ENCODE measurements around the gene KRTAP1-4. TPM values are rescaled to one million over a fixed set of nuclear protein-coding genes. Genes with fewer than 3 reads are reported as not detected.
"Not testable (repeated sequence)": the region's sequence is repeated elsewhere in the genome, so short reads cannot be mapped to it uniquely, and the experiment has no call there.

Gene KRTAP1-4
- total RNA-seq, 1 donor from 2014 or later = not detected

DNA sequence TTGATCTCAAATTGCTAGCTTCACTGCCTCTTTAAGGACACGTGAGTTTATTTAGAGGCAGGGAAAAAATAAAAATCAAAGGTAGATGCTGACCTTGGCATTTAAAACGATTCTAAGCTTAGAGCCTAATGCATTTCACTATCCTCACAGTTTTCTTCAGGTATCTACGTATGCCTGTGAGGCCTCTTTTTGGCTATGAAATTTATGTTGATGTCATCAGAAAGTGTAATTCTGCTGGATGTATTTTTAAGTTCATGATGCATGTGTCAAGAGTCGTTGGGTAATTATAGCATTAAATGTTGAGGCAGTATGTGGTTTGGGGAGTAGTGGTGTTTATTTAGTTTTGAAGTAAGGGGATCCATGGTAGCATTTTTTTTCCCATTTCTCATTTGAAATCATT is 26.1 kb downstream of the KRTAP1-4 start:
- no peak for DNase-seq

DNA sequence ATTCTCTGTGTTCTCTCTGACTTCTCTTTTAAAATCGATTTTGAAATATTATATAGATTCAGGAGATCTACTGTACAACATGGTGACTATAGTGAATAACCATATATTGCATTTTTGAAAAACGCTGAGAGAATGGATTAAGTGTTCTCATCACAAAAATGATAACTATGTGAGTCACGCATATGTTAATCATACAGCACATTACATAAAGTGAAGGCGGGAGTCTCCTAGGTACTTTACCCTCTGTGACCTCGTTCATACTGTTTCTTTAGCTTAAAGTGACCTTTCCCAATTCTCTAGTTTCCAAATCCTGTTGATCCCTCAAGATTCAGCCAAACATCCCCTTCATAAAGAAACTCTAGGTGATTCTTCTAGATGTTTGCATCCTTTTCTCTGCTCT is 27.2 kb downstream of the KRTAP1-4 start:
- DNase-seq = no peak

DNA sequence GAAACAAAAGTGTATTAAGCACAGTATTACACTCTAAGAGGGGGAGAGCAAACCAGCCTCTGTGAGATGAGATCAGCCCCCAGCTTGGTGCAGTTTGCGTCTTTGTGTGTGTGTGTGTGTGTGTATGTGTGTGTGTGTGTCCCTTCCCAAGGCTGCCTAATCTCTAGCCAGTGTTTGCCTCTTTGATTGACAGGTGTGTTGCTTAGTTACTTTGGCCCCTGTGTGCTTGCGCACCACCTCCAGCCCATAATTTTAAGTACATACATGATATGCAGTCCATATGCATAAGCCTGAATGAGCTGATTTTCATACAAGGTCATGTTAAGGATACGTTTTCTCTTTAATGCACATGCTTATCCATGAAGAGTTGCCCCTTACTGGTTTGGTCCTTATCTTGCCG is 28.2 kb downstream of the KRTAP1-4 start:
- DNase-seq = no peak

DNA sequence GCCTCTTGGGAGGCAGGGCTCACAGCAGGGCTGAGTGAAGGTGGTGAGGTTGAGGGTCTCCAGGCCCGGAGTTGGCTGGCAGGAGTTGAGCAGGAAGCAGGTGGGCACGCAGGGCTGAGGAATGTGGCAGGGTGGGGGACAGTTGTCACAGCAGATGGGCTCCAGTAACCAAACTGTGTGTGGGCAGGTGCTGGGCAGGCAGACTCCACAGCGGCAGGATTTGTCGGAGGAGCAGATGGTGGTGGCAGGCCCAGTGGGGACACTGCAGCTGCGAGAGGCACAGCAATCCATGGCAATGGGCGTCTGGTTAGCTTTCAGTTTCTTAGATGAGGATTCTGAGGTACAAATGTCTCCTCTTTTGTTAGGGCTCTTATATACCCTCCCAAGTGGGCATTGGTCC is 30.4 kb downstream of the KRTAP1-4 start, which contains the start of gene KRTAP3-2:
TSS of gene KRTAP3-2 (minus strand) at position 344 of the 400 bp plus-strand sequence. CDS start at position 291, 53 bp downstream.
- DNase-seq = not testable (repeated sequence)

DNA sequence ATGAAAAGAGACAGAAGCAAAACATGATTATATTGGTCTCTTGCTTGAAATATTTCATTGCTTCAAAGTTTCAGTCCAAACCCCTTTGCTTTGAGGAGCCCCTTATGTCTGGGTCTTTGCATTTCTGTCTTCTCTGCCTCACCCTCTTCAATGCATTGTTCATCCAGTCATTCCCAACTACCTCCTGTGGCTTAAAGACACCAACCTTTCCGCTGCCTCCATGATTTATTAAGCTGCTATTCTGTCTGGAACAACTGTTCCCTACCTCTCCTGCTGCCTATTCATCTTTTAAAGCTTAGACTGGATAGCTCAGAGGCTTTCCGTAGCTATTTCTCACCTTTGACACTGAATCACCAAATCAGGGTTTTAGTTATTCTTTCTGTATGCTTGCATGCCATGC is 32.6 kb downstream of the KRTAP1-4 start:
- no peak for DNase-seq

DNA sequence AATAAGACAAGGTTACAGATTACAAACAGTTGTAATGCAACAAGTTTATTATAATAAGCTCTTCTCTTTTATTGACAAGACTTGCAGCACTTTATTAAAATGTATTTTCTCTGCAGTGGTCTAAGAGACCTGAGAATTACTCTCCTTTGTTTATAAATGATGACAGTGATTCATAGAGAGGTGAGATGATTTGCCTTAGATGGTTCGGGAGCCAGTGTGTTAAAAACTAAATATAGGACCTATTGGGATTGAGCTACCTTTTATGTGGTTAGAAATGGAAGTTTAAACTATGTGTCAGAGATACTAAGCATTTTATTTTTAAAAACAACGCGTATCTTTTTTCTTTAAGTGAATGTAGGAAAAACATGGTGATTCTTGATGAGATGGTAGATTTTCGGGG is 33.2 kb downstream of the KRTAP1-4 start:
- no peak for DNase-seq

DNA sequence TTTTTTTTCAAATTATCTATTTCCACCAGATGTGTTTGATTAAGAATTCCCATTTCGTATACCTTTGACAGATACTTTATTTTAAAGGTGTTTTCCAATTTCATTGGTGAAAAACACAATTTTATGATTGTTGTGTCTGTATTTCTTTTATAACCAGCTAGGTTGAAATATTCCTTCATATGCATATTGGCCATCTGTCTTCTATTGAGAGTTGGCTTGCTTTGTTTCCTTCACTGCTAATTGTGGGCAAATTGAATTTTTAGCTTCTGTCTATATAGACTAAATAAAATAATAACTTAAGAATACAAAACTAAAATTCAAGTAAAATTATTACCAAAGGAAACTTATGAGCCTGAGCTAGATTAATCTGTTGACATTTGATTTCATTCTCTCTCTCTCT is 34.9 kb downstream of the KRTAP1-4 start:
- DNase-seq = no peak

DNA sequence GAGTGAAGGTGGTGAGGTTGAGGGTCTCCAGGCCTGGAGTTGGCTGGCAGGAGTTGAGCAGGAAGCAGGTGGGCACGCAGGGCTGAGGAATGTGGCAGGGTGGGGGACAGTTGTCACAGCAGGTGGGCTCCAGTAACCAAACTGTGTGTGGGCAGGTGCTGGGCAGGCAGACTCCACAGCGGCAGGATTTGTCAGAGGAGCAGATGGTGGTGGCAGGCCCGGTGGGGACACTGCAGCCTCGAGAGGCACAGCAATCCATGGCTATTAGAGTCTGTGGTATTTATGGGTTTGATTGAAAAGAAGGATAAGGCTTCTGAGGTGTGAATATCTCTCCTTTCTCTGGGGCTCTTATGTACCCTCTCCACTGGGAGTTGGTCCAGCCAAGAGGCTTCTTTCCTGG is 36.2 kb downstream of the KRTAP1-4 start, which contains the start of gene KRTAP3-3:
TSS of gene KRTAP3-3 (minus strand) at position 326 of the 400 bp plus-strand sequence. CDS start at position 259, 67 bp downstream.
- DNase-seq = no peak

DNA sequence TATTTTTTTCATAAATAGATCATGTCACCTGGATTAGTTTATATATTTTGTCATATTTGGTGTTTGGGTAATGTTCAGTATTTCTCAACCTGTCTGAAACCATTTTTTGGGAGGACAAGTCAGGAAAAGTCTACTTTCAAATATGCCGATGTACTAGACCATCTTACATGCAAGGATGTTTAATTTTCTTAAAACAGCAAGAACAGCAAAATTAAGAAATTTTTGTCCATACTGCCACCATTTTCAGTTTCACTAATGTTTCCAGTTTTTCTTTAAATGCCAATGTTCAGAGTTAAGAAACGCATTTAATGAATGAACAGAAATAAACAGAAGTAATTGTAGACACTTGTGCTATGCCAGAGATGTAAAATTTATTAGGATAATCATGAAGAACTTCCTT is 36.9 kb downstream of the KRTAP1-4 start:
- no peak for DNase-seq

DNA sequence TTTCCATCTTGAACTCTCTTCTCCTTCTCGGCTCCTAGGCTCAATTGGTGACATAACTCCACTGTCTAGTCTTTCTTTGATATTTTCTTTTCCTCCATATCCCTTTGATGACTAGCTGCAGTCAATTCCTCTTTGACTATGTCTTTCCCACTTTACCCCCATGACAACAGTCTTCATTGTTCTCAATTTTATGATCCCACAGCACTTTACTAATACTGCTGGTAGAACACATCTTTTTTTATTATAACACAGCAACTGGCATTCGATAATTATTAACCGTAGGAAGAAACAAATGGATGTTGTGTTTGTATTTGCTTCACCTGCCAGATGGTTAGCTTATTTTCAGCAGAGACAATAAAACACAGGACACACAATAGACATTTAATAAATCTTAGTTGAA is 37.3 kb downstream of the KRTAP1-4 start:
- no peak for DNase-seq

DNA sequence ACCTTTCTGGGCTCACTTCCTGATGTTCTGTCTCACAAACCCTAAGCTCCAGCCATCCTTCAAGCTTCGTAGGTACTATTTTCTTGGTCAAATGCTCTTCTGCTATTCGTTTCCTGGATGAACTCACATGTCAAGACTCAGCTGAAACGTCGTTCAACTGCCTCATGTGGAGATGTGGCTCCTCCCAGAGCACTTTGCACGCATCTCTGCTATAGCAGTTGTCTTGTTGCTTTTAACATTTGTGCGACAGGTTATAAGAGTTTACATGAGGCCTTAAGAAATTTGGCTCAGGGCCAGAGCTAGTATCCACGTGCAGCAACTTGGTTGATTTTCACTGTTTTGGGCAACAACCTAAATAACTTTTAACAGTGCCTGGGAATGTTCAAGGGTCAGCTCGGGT is 43.1 kb downstream of the KRTAP1-4 start:
- DNase-seq = no peak

DNA sequence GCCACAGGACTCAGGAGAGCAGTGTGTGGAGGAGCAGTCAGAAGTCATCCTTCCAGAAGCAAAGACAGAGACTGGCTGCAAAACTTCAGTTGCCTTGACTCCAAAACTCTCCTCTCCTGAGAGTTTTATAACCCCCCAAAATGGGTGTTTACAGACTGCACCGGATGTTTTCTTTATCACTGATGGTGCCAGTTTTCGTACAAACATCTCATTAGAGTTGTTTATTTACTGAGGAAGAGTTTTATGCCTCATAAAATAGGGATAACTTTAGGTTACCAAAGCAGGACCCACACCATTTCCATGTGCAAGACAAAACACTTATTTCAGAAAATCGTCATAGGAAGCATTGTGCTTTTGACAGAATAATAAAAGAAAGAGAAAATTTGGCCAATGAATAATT is 45.8 kb downstream of the KRTAP1-4 start, which contains the start of gene KRT40:
TSS of gene KRT40 (minus strand) at position 101 of the 400 bp plus-strand sequence. CDS start at position 48, 53 bp downstream.
- no peak for DNase-seq

DNA sequence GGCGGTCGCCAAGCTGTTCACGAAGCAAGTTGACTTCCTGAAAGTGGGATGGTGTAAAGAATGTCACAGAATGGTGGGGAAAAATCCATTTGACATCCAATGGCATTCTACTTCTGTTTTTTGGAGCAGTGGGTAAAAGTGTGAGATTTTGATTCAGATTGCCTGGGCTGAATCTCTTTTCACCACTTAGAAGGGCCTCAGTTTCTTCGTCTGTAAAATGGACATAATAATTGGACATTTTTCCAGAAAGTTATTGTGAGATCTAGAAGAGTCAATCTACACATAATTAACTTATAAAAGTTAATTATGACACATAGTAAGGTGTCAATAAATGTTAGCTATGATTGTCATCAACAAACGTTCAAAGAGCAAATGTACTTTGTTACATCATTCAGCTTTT is 48.9 kb downstream of the KRTAP1-4 start:
- DNase-seq = no peak

DNA sequence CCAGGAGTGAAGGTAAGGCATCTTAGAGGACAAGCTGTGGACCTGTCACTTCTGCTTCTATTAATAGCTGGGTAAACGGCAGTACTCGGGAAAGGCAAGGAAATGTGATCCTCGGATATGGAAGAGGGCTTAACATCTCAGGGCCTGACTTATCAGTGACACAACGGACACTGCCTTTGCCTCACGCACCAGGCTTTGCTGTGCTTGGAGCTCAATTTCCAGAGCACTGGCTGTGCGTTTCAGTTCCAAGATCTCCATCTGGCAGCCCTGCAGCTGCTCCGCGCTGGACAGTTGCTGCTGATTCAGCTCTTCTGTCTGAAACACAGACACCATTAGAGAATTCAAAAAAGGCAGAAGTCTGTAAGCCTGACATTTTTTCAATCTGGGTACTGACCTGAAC is 49.4 kb downstream of the KRTAP1-4 start:
- DNase-seq = no peak

DNA sequence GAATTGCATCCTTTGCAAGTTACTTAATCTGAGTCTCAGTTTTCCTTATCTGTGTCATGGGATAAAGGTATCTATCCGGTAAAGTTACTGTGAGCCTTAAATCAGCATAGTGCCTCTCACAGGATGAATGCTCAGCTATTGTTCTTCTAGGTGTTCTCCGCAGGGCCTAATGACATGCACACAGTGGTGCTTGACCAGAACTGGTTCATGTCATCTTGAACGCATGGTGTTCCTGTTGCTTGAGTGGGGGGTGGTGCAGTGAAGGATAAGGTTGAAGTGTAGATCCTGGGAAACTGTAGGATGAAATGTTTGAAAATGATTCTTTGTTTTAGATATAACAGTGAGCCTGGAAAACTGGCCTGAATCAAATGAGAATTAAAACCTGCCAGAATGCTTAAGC is 49.9 kb downstream of the KRTAP1-4 start:
- DNase-seq = no peak

Other genes starting within 250 kb of the KRTAP1-4 start
- gene KRT27, start 247.6 kb downstream of the KRTAP1-4 start, total RNA-seq = not detected in 2 replicates
- gene KRT28, start 230.2 kb downstream of the KRTAP1-4 start, total RNA-seq = not detected in 2 replicates
- gene KRT10, start 207.6 kb downstream of the KRTAP1-4 start, total RNA-seq = 4.9 and 5.3 TPM in 2 replicates
- gene KRT12, start 163.0 kb downstream of the KRTAP1-4 start, total RNA-seq = not detected in 2 replicates
- gene KRT20, start 145.0 kb downstream of the KRTAP1-4 start, total RNA-seq = not detected in 2 replicates
- gene KRT23, start 92.5 kb downstream of the KRTAP1-4 start, total RNA-seq = 0.47 and 1.9 TPM in 2 replicates
- not detected in 2 replicates for gene KRT39, start 63.2 kb downstream of the KRTAP1-4 start, total RNA-seq
- not detected in 2 replicates for gene KRT40, start 45.9 kb downstream of the KRTAP1-4 start, total RNA-seq
- gene KRTAP3-3, start 36.0 kb downstream of the KRTAP1-4 start, total RNA-seq = not detected in 2 replicates
- gene KRTAP3-2, start 30.3 kb downstream of the KRTAP1-4 start, total RNA-seq = not detected in 2 replicates
- gene KRTAP3-1, start 21.1 kb downstream of the KRTAP1-4 start, total RNA-seq = not detected in 2 replicates
- gene KRTAP1-5, start 3.0 kb downstream of the KRTAP1-4 start, total RNA-seq = not detected in 2 replicates
- gene KRTAP1-3, start 4.7 kb upstream of the KRTAP1-4 start, total RNA-seq = not detected in 2 replicates
- gene KRTAP1-1, start 11.3 kb upstream of the KRTAP1-4 start, total RNA-seq = not detected in 2 replicates
- gene KRTAP2-1, start 17.1 kb upstream of the KRTAP1-4 start, total RNA-seq = not detected in 2 replicates
- not detected in 2 replicates for gene KRTAP2-2, start 25.0 kb upstream of the KRTAP1-4 start, total RNA-seq
- gene KRTAP2-3, start 29.9 kb upstream of the KRTAP1-4 start, total RNA-seq = not detected in 2 replicates
- not detected in 2 replicates for gene KRTAP2-4, start 35.7 kb upstream of the KRTAP1-4 start, total RNA-seq
- not detected in 2 replicates for gene KRTAP4-7, start 54.0 kb upstream of the KRTAP1-4 start, total RNA-seq
- gene KRTAP4-8, start 67.9 kb upstream of the KRTAP1-4 start, total RNA-seq = not detected in 2 replicates
- not detected in 2 replicates for gene KRTAP4-16, start 72.0 kb upstream of the KRTAP1-4 start, total RNA-seq
- not detected in 2 replicates for gene KRTAP4-9, start 75.2 kb upstream of the KRTAP1-4 start, total RNA-seq
- gene KRTAP4-11, start 88.2 kb upstream of the KRTAP1-4 start, total RNA-seq = not detected in 2 replicates
- gene KRTAP4-12, start 94.0 kb upstream of the KRTAP1-4 start, total RNA-seq = not detected in 2 replicates
- 0.19 TPM in 1 of 2 replicates, not detected in the other for gene KRTAP4-6, start 110.3 kb upstream of the KRTAP1-4 start, total RNA-seq
- not detected in 2 replicates for gene KRTAP4-5, start 119.6 kb upstream of the KRTAP1-4 start, total RNA-seq
- not detected in 2 replicates for gene KRTAP4-4, start 130.6 kb upstream of the KRTAP1-4 start, total RNA-seq
- not detected in 2 replicates for gene KRTAP4-3, start 138.0 kb upstream of the KRTAP1-4 start, total RNA-seq
- not detected in 2 replicates for gene KRTAP4-2, start 148.0 kb upstream of the KRTAP1-4 start, total RNA-seq
- gene KRTAP4-1, start 154.7 kb upstream of the KRTAP1-4 start, total RNA-seq = not detected in 2 replicates
- gene KRTAP9-1, start 159.7 kb upstream of the KRTAP1-4 start, total RNA-seq = not detected in 2 replicates
- gene KRTAP9-2, start 196.5 kb upstream of the KRTAP1-4 start, total RNA-seq = not detected in 2 replicates
- not detected in 2 replicates for gene KRTAP9-3, start 202.3 kb upstream of the KRTAP1-4 start, total RNA-seq
- not detected in 2 replicates for gene KRTAP9-8, start 207.8 kb upstream of the KRTAP1-4 start, total RNA-seq
- gene KRTAP9-4, start 219.5 kb upstream of the KRTAP1-4 start, total RNA-seq = not detected in 2 replicates
- gene KRTAP9-9, start 225.2 kb upstream of the KRTAP1-4 start, total RNA-seq = not detected in 2 replicates
- not detected in 2 replicates for gene KRTAP9-6, start 235.2 kb upstream of the KRTAP1-4 start, total RNA-seq
- not detected in 2 replicates for gene KRTAP9-7, start 245.5 kb upstream of the KRTAP1-4 start, total RNA-seq

Data from dermis blood vessel endothelial cell (primary cell).